Stimulated activated CD4-positive, alpha-beta T cell treated with anti-CD3 and anti-CD28 coated beads, TNF-alpha, amount 100 ng/mL, for 1 hour (primary cell): ENCODE results near the gene ARIH2.
A peak's percentile ranks its signal among the peaks of the same experiment; 100 is the strongest.
"Not testable (repeated sequence)": the region's sequence is repeated elsewhere in the genome, so short reads cannot be mapped to it uniquely, and the experiment has no call there.

ENCODE experiments used
- DNase-seq, 3 donors: peaks; one replicate each; pipeline ENCODE4 v3.0.0-alpha.2; 2020; ENCODE audit warnings: low read depth in 3 of 3, low spot score in 1 of 3

Gene ARIH2

DNA sequence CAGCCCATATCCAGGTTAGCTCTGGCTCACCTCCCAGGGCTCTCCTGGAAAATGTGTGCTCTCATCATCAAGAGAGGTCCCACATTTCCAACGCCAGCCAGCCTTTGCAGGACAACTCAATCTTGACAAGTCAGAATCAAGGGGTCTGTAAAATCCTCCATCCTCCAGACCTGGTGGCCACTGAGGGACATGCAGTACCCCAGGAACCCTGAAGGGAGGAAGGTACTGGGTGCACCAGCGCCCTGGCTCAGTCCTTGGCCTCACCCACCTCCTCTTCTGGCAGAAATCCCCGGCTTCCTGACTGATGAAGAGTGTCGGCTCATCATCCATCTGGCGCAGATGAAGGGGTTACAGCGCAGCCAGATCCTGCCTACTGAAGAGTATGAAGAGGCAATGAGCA is 82.5 kb downstream of the ARIH2 start:
- no peak for DNase-seq

DNA sequence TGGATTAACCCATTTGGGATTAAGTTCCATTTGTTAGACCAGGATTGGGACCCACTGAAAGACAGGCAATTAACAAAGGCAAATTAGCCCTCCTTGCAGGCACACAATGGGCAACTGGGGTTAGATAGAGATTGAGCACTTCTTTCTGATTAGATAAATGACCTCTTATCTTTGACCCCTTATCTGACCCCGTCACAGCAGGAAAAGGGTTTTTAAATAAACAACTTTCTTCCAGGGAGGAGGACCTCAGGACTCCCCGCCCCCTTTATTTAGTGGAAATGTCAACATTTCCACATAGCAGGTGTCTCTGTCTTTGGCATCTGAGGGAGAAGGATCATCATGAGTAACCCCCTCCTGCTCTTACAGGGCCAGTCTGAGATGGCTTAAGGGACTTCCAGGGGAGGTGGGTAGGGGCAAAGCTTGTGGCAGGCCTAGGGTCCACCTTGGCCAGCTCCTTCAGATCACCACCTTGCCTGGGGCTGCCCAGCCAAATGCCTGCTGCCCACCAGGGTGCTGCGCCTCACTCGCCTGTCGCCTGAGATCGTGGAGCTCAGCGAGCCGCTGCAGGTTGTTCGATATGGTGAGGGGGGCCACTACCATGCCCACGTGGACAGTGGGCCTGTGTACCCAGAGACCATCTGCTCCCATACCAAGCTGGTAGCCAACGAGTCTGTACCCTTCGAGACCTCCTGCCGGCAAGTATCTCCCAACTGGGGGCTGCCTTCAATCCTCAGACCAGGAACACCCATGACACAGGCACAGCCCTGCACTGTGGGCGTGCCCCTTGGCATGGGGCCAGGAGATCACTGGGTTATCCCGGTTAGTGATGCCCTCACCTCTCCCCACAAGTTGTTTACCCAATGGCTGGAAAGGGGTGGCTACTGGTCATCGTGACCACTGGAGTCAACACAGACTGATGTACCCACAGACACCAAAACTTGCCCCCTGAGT is 86.0 kb downstream of the ARIH2 start:
- DNase-seq: no peak

- DNase-seq: no peak
Measured at GRCh38 chr3:49005303-49005680, 86.7 kb downstream of the ARIH2 start.

GRCh38 chr3:49005998-49006397 is 87.4 kb downstream of the ARIH2 start:
- no peak for DNase-seq

DNA sequence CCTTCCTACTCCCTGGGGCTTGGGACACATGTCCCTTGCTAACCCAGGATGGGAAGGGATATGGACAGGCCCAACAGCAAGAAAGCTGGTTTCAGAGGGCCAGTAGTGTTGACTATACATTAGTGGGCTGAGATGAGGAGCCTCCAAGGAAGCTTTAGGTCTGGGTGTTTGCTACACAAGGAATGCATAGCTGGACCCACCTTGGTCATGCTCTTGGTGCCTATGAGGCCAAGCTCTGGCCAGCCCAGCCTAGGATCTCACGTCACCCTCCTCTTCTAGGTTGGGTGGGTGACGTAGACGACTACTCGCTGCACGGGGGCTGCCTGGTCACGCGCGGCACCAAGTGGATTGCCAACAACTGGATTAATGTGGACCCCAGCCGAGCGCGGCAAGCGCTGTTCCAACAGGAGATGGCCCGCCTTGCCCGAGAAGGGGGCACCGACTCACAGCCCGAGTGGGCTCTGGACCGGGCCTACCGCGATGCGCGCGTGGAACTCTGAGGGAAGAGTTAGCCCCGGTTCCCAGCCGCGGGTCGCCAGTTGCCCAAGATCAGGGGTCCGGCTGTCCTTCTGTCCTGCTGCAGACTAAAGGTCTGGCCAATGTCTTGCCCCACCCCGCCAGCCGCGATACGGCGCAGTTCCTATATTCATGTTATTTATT is 87.9 kb downstream of the ARIH2 start:
- no peak for DNase-seq

- peak; percentile 90 to 93 (median 91) for DNase-seq
Measured at GRCh38 chr3:49007068-49007770, 88.6 kb downstream of the ARIH2 start, which contains the start of gene WDR6. Gene WDR6 (plus strand): TSS chr3:49007391. CDS start chr3:49007432, 41 bp downstream.

- DNase-seq: peak; percentile 75 to 87 (median 80)
Measured at GRCh38 chr3:49007771-49008528, 89.3 kb downstream of the ARIH2 start.

- not testable (repeated sequence) for DNase-seq
Measured at GRCh38 chr3:49008627-49009026, 90.0 kb downstream of the ARIH2 start.

DNA sequence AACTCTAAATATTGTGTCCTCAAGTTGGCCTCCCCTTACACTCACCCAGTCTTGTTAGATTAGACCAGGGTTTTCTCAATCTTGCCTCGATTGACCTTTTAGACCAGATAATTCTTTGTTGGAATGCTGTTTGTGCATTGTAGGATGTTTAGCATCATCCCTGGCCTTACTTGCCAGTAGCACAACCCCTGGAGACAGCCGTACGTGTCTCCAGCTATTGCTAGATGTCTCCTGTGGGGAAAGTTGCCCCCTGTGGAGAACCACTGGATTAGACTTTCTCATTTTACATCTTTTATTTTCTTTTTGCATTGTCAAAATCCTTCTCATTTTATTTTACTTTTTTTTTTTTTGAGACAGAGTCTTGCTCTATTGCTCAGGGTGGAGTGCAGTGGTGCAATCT is 90.8 kb downstream of the ARIH2 start:
- DNase-seq: no peak

GRCh38 chr3:49012441-49013017 is 93.9 kb downstream of the ARIH2 start:
- DNase-seq: no peak

- no peak for DNase-seq
Measured at GRCh38 chr3:49013113-49013737, 94.6 kb downstream of the ARIH2 start.

- DNase-seq: no peak
Measured at GRCh38 chr3:49013738-49014660, 95.4 kb downstream of the ARIH2 start.

- DNase-seq: no peak
Measured at GRCh38 chr3:49015072-49015471, 96.4 kb downstream of the ARIH2 start.

- DNase-seq: no peak
Measured at GRCh38 chr3:49015765-49016164, 97.1 kb downstream of the ARIH2 start.

DNA sequence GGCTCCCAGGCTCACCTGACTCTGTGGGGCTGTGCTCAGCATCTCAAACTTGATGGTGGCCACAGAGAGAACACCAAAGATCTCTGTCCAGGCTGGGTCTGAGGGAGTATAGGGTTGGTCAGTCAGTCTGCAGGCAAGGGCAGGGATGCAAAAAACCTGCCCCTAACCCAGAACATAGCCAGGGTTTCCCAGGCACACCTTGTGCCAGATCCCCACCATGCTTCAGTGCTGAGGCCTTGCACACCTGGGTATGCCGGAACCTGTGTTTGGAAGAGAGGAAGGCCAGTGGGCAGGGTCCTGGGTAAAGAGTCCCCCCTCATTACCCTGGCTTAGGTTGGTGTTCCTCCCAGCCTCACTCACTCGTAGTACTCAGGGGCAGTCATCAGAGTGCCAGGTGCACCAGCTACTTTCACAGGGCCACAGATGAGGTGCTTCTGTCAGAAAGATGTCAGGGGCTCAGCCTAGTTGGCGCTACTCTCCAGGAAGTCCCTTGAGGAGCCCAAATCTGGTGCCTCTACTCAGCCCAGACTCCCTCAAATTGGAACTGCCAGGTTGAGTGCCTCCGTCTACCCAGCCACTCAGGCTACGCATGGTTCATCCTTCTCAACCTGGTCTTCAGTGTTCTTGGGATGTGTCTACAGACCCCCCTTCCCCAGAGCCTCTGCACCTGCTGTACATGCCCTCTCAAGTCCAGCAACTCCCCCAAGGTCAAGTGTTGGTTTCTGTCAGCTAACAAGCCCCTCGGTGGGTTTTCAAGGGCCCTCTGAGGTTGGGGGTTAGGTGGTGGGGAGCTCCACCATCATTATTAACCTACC is 98.0 kb downstream of the ARIH2 start:
- no peak for DNase-seq

DNA sequence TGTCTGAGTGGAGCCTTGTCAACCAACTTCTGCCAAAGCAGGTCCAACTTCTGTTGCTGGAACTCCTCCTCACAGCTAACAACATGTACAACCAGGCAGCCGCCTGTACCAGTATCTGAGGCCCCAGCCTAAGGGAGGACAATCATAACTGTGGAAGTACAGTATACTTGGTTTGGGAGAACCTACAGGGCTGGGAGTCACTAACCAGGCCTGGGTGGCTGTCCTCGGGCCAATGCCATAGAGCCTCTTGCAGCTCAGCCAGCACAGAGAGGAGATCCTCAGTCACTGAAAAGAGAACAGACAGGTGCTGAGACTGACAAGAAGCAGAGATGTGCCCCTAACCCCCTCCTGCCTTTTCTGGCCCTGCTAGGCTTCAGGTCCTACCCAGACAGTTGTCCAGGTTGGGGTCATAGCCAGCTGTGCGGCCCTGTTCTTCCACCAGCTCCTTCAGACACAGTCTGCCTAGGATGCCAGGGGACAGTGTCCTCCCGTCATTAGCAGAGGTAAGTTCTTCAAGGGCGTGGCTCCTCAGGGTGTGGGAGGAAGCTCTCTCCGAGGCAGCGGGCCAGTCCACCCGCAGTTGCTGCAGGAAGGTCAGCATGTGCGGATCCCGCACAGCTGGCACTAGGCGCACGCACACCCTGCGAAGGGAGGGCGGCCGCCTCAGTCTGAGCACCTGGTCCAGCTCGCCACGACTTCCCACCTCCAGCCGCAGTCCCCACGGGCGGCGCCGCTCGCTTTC is 98.8 kb downstream of the ARIH2 start:
- no peak for DNase-seq

DNA sequence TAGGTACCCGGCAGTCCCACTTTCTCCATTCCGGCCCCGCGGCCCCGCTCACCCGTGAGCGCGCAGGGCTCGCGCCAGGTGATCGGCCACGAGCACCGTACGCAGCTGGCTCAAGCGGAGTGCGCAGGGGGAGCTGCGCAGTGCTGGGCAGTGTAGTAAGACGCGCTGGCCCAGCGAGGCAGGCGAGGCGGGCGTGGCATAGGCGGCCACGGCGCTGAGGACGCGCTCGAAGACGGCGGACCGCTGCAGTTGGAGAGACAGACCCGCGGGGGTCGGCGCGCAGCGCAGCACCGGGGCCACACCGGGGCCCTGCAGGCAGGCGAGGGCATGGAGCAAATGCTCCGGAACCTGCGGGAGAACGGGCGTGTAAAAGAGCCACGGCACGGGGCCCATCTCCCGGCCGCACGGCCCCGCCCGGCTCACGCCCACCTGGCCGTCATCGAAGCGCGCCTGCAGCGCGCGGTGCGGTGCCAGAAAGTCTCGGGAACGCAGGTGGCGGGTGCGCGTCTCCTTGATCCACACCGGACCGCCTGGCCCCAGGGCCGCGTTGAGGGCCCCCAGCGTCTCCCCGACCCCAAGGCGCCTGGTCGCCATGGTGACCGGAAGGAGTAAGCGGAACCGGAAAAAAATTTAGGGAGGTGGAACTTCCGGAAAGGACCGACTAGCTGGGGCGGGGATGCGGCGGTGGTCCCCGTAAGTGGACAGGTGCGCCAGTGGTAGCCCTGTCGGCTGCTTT is 99.5 kb downstream of the ARIH2 start, which contains the start of gene DALRD3:
DALRD3 (minus strand) TSS at position 610 of the 736 bp plus-strand sequence; CDS start at position 594, 16 bp downstream.
- peak in 1 of 3 donors; percentile 43 for DNase-seq
